HG03280 (cell line): ENCODE data around the gene ADAMTS4.
"Not testable (repeated sequence)": the region's sequence is repeated elsewhere in the genome, so short reads cannot be mapped to it uniquely, and the experiment has no call there.

Source experiments
- ATAC-seq: cut with Tn5 transposase; IDR thresholded peaks from one replicate; pipeline ENCODE4 v1.9.1; 2021; ENCODE audit warnings: mild to moderate bottlenecking, moderate library complexity; ENCODE audit not compliant: unreplicated experiment

The ADAMTS4 gene

GRCh38 chr1:161198897-161199431 lies at the start of gene ADAMTS4:
Gene ADAMTS4, minus strand, starts transcription at chr1:161199054. Its CDS starts 427 bp downstream, at chr1:161198627.
- ATAC-seq: no peak

- no peak for ATAC-seq
Observed at GRCh38 chr1:161244888-161245287, 46.0 kb upstream of the ADAMTS4 start.

- no peak for ATAC-seq
Observed at GRCh38 chr1:161242313-161242712, 43.5 kb upstream of the ADAMTS4 start.

- no peak for ATAC-seq
Observed at GRCh38 chr1:161241682-161242081, 42.8 kb upstream of the ADAMTS4 start.

GRCh38 chr1:161238039-161238473 lies 39.2 kb upstream of the ADAMTS4 start, which contains the start of gene NR1I3:
Gene NR1I3, minus strand, starts transcription at chr1:161238203. Its CDS starts 1,638 bp downstream, at chr1:161236565.
- ATAC-seq: no peak

- ATAC-seq: no peak
Observed at GRCh38 chr1:161235957-161236775, 37.3 kb upstream of the ADAMTS4 start.

- ATAC-seq: no peak
Observed at GRCh38 chr1:161233102-161233501, 34.2 kb upstream of the ADAMTS4 start.

GRCh38 chr1:161230762-161231161 lies 31.9 kb upstream of the ADAMTS4 start:
- no peak for ATAC-seq

- ATAC-seq: no peak
Observed at GRCh38 chr1:161229896-161230295, 31.0 kb upstream of the ADAMTS4 start.

GRCh38 chr1:161228032-161228431 lies 29.2 kb upstream of the ADAMTS4 start:
- ATAC-seq: no peak

GRCh38 chr1:161227196-161227871 lies 28.5 kb upstream of the ADAMTS4 start:
- peak; percentile 34 for ATAC-seq

- no peak for ATAC-seq
Observed at GRCh38 chr1:161226759-161227158, 27.9 kb upstream of the ADAMTS4 start.

GRCh38 chr1:161226320-161226711 lies 27.5 kb upstream of the ADAMTS4 start:
- ATAC-seq: no peak

- peak; percentile 98 for ATAC-seq
Observed at GRCh38 chr1:161225534-161226319, 26.9 kb upstream of the ADAMTS4 start, which contains the start of gene TOMM40L. Gene TOMM40L, plus strand, starts transcription at chr1:161226060. Its CDS starts 430 bp downstream, at chr1:161226490.

- ATAC-seq: no peak
Observed at GRCh38 chr1:161225178-161225533, 26.3 kb upstream of the ADAMTS4 start.

GRCh38 chr1:161224695-161225087 lies 25.8 kb upstream of the ADAMTS4 start:
- not testable (repeated sequence) for ATAC-seq

GRCh38 chr1:161223805-161224694 lies 25.2 kb upstream of the ADAMTS4 start:
- ATAC-seq: no peak

- ATAC-seq: no peak
Observed at GRCh38 chr1:161222175-161223019, 23.5 kb upstream of the ADAMTS4 start.

- no peak for ATAC-seq
Observed at GRCh38 chr1:161220002-161220401, 21.1 kb upstream of the ADAMTS4 start.
